Measurements from ENCODE around the gene BTD. TPM values are rescaled to one million over a fixed set of nuclear protein-coding genes. Genes with fewer than 3 reads are reported as not detected.

BTD gene
- total and polyA plus RNA-seq, 2 donors (not counting 3 experiments of a cell fraction or from before 2014, with no cell fraction given) = 20.3 to 32.2 TPM

DNA sequence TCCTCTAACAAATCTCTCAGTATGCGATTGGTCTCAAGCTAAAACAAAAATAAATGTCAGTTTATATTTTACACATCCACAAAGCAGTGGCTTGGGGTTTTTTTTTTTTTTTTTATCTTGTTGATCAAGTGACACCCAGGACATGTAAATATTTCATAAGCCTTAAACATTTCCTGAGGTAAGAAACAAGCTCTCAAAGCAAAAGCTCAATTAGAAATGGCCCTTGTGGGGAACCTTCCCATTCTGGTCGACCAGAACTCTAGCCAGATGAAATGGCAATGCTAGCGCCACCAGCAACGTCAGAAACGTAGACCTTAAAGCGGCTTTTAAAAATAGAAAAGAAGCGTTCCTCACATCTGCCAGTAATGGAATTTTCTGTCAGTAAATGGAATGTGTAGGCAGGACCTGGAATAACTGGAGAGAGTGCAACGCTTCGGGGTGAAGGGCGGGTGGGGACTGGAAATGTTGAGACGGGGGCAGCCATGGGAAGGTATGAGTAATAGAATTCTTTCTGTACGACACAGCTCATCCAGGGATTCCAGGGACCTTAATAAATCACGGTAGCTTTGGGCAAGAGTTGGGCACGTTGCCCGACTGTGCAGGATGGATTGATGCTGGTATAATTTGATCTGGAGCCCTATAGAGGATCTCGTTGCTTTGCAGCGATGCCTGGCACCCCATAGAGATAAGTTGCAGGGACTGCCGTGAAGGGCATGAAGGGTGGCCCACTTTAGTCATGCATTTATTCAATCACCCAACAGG is 44.4 kb downstream of the BTD start:
- Histone ChIP-seq H4K20me1 (replicated peaks; ENCODE audit: control insufficient read depth, extremely low read depth, insufficient read depth, low read length) (no peaks in the 10 kb centered on the region), H3K36me3 (ENCODE audit: control insufficient read depth in 2 of 2, extremely low read depth in 1 of 2, insufficient read depth in 2 of 2, low read length in 2 of 2) (no peaks in the 10 kb centered on the region), H3K27me3 (ENCODE audit: control insufficient read depth in 2 of 2, insufficient read depth in 2 of 2, low read length in 2 of 2) (no peaks in the 10 kb centered on the region), H3K4me1 (ENCODE audit: control insufficient read depth, extremely low read depth, insufficient read depth, low read length) (peaks cover 46% of the 10 kb centered on the region), H3K9me1 (replicated peaks; ENCODE audit: control insufficient read depth, extremely low read depth, insufficient read depth, low read length) (no peaks in the 10 kb centered on the region), H2AFZ (ENCODE audit: low read depth, low read length) (peak overlapping the region; percentile 15), H3K9ac (replicated peaks; ENCODE audit: extremely low read depth, insufficient read depth, low read length) (peak overlapping the region; percentile 95), H3K4me2 (ENCODE audit: insufficient read depth, low read length) (peak overlapping the region; percentile 70), H3K27ac (ENCODE audit: insufficient read depth, low read depth, low read length) (peak overlapping the region; percentile 99), H3K9me3 (replicated peaks; ENCODE audit: control insufficient read depth, insufficient read depth, low read length) (no peaks in the 10 kb centered on the region), H3K79me2 (ENCODE audit: control insufficient read depth, insufficient read depth, low read length) (no peaks in the 10 kb centered on the region), H3K4me3 (replicated peaks in 1 of 3; ENCODE audit: insufficient read depth in 1 of 3, low read depth in 1 of 3, low read length in 3 of 3) (no peak overlapping the region)
- intact Hi-C loops (cut with micrococcal nuclease) = loop anchor here (1.0 to 2.0 kb wide), 2 partner anchors 37 to 45 kb away; partner anchors contain the start of genes BTD and HACL1
- FAIRE-seq = no peak
- ChIA-PET CTCF (interaction anchor here (0.6 to 3.7 kb wide), 3 partner anchors 10 to 152 kb away, joined by 5 to 44 read pairs (median 44); partner anchors contain the start of gene ANKRD28), POLR2A (interaction anchor here (0.5 to 2.6 kb wide), 3 partner anchors 9 to 151 kb away, joined by 4 to 16 read pairs (median 10); no protein-coding TSS in a partner anchor)
- dilution Hi-C loops (cut with MboI; ENCODE audit: extremely low pct_ligation_motif_present, low sequenced_read_pairs) = loop anchor here (25.0 kb wide), 1 partner anchor 416 kb away; no protein-coding TSS in a partner anchor
- TF ChIP-seq POLR2A (IDR thresholded peaks at IDR 0.05; ENCODE audit: low read depth, low read length) = peak; percentile 47
- peak; percentile 29 for TF ChIP-seq GATA2 (IDR thresholded peaks at IDR 0.05; ENCODE audit: insufficient read depth, insufficient read length, low read depth, low read length)
- TF ChIP-seq, protein P1, sequence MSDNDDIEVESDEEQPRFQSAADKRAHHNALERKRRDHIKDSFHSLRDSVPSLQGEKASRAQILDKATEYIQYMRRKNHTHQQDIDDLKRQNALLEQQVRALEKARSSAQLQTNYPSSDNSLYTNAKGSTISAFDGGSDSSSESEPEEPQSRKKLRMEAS (IDR thresholded peaks at IDR 0.05; ENCODE audit: insufficient read depth, insufficient read length) = no peak
- no peak for TF ChIP-seq MYC (IDR thresholded peaks at IDR 0.05; ENCODE audit: low read depth, low read length)
- no peak for TF ChIP-seq EZH2 (IDR thresholded peaks at IDR 0.05; ENCODE audit: borderline replicate concordance, low read depth, low read length, severe bottlenecking)
- peak; percentile 84 for TF ChIP-seq POLR2AphosphoS5 (IDR thresholded peaks at IDR 0.05; ENCODE audit: insufficient read depth, low read depth, low read length)
- TF ChIP-seq JUN (IDR thresholded peaks at IDR 0.05; ENCODE audit: borderline replicate concordance, insufficient read depth, insufficient read length, low read depth) = peak; percentile 87
- TF ChIP-seq FOS (IDR thresholded peaks at IDR 0.05; ENCODE audit: borderline replicate concordance, insufficient read depth, low read length) = peak; percentile 65
- TF ChIP-seq, protein P2, sequence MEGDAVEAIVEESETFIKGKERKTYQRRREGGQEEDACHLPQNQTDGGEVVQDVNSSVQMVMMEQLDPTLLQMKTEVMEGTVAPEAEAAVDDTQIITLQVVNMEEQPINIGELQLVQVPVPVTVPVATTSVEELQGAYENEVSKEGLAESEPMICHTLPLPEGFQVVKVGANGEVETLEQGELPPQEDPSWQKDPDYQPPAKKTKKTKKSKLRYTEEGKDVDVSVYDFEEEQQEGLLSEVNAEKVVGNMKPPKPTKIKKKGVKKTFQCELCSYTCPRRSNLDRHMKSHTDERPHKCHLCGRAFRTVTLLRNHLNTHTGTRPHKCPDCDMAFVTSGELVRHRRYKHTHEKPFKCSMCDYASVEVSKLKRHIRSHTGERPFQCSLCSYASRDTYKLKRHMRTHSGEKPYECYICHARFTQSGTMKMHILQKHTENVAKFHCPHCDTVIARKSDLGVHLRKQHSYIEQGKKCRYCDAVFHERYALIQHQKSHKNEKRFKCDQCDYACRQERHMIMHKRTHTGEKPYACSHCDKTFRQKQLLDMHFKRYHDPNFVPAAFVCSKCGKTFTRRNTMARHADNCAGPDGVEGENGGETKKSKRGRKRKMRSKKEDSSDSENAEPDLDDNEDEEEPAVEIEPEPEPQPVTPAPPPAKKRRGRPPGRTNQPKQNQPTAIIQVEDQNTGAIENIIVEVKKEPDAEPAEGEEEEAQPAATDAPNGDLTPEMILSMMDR (IDR thresholded peaks at IDR 0.05; ENCODE audit: extremely low read depth in 1 of 2, insufficient read depth in 1 of 2, low read depth in 1 of 2, low read length in 2 of 2) = no peak
- peak; percentile 96 for DNase-seq (ENCODE audit: low read depth, low spot score)
- BruUV-seq (replicated peaks) = TSS peak; percentile 91

Measured in endothelial cell of umbilical vein (primary cell).